DMS153 (cell line): Measurements from ENCODE around the gene PSG6.
"Not testable (repeated sequence)": the region's sequence is repeated elsewhere in the genome, so short reads cannot be mapped to it uniquely, and the experiment has no call there.

Source experiments
- DNase-seq: peaks from one replicate; lab custom pipeline; 2025; lab: John Stamatoyannopoulos, UW

Gene PSG6

DNA sequence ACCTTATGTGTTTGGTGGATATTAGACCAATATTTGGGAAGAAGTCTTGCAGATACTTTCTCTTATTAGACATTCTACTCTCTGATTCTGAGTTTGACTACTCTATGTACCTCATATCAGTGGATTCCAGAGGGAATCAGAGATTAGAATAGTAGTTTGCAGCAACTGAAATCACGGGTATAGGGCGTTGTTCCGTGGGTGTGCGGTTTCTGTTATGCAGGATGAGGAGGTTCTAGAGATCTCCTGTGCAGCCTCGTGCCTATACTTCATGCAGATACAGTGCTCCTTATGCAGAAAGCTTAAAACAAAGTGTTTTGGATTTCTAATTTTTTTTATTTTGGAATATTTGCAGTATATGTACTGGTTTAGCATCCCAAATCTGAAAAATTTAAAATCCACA, 6.0 kb downstream of the PSG6 start:
- DNase-seq, result not testable (repeated sequence)

DNA sequence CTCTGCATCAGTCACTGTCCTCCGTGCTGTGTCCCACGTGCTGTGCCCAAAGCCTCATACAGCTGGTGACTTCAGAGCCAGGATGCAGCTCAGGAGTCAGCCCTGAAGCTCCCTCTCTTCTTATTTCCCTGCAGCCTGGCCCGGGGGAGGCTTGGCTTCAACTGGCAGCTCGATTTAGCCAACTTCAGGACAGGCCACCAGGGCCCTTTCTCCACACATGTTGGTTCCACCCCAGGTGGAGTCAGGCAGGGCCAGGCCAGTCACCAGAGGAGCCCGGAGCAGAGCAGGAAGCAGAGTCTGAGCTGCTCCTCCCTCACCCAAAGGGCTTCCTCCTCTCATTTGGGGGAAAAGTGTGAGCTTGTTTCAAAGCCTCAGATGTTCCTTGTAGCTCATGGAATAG, 11.5 kb downstream of the PSG6 start:
- not testable (repeated sequence) for DNase-seq

DNA sequence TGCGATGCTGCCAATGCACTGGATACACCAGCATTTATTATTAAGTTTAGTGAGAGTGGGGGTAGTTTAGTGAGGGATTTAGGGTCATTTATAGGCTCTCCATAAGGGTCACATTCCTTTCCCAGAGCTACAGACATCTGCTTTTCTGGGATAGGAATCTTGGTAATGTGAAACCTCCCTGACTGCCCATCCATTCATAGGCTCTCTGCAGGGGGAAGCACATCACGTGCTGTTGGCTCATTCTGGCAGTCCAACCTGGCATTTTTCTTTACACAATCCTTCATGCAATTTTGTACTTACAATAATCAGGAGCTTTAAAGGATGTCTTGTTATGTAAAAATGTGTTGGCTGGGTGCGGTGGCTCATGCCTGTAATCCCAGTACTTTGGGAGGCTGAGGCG, 17.1 kb downstream of the PSG6 start:
- not testable (repeated sequence) for DNase-seq

GRCh38 chr19:42899674-42900073, 18.0 kb downstream of the PSG6 start:
- not testable (repeated sequence) for DNase-seq

DNA sequence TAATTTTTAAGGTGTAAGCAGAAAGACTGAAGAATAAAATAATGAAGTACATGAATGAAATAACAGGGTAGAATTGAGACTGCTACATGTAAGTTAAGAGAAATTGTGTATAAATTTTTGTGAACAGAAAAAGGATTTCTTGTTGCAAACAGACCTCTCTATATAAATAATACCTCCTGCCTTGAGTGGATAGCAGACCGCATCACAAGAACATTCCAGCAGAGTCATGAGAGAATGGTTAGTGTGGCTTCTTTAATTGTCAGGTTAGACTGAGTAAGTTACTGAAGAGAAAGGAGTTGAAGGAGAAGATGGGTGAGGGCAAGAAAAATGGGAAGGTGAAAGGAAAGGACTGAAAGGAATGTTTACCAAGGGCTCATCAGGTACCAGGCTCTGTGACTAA, 18.6 kb downstream of the PSG6 start:
- DNase-seq, result not testable (repeated sequence)

DNA sequence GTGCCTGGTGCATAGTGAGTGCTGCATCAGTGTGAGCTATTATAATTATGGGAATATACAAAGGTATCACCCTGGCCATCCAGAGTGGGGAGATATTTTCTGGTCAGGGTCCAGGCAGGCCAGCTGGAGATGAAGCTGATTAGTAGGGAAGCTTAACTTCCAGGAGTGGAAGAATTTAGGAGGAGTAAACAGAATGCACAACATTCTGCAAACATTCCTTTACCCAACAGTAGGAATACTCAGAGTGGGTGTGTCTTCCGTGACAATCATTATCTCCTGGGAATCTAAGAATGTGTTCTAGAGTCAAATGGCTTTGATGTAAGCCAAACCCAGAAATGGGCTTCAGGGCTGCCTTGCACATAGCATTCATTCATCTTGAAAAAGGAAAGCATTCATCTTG, 19.0 kb downstream of the PSG6 start:
- DNase-seq, result not testable (repeated sequence)

DNA sequence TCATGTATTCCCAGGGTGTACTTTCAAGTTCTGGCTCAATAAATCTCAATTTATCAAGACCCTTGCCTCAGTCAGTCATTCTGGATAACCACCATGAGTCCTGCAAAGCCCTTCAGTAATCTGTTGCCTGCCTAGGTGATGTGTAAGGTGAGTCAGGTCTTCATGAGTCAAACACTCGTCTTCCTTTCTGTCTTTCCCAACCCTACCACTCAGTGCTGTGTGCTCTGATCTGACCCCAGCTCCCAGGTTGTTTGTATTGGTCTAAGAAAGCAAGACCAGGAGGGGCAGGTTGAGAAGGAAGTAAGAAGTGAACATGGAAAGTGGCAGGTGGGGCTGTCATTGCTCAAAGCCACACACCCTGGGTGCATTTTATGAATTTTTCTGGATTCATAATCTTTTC, 20.0 kb downstream of the PSG6 start:
- DNase-seq, result not testable (repeated sequence)

- DNase-seq, result not testable (repeated sequence)
Measured at GRCh38 chr19:42890446-42890845, 27.2 kb downstream of the PSG6 start.

- DNase-seq, result not testable (repeated sequence)
Measured at GRCh38 chr19:42887876-42888445, 29.7 kb downstream of the PSG6 start.

DNA sequence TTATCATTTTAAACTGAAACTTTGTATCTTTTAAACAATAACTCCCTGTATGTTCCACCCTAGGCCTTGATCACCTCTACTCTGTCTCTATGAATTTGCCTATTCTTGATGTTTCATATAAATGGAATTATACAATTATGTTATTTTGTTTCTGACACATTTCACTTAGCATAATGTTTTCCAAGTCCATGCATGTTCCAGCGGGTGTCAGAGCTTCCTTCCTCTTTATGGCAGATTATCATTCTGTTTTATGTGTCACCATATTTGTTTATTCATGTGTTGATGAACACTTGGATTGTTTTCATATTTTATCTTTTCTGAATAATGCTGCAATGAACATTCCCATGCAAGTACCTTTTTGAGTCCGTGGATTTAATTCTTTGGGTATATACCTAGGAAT, 35.0 kb downstream of the PSG6 start:
- DNase-seq, result not testable (repeated sequence)

DNA sequence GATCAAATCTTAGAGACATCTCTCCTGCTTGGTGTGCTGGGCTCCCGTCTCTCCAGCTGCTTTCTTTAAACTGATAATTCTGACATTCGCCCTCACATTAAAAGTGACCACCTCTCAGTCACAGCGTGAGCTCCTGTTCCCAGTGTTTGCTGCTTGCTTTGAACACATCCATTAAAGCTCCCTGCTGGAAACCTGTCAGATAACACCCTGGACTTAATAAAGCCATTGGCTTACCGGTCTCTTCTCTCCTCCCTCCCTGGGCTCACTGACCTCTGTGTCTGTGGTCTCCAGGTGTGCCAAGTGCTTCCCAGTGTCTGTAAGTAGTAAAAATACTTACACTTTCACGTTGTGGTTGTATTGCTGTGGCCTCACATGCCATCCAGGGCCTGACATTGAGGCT, 35.7 kb downstream of the PSG6 start:
- DNase-seq, result not testable (repeated sequence)

DNA sequence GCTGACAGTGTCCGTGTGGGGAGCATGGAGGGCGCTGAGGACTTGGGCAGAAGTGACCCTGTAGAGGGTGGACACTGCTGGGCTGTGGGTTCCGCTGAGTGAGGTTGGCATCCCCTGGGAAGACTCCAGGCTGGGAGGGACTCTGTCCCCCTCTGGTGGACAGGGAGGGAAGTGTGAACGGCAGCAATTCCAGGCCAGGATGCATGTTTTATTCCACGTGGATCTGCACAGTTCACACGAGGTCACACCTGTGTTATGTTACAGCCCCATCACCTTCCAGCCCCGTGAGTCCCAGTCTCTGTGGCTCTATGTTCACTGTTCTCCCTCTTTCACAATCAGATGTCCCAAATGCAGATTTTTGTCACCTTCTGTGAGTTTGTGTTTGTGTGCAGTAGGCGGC, 36.4 kb downstream of the PSG6 start:
- not testable (repeated sequence) for DNase-seq

- not testable (repeated sequence) for DNase-seq
Measured at GRCh38 chr19:42880621-42881020, 37.1 kb downstream of the PSG6 start.

DNA sequence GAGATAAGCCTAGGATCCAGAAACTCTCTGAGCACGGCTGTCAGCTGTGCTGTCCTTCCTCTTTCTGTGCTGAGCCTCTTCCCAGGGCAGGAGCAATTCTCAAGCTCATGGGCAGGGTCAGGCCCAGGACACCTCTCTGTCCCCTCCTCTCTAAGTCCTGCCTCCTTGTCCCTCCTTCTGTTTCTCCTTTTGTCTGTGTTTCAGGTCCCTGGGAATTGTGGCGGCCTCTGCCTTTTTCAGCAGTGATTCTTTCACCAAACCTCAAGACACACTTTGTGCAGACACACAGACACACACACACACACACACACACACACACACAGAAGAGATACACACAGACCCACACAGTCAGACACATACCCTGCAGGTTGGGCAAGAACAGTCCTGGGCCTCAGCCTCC, 38.1 kb downstream of the PSG6 start, which contains the start of gene PSG1:
Gene PSG1 (minus strand): TSS at position 101 of the 400 bp plus-strand sequence. CDS start 132 bp downstream, outside the sequence.
- DNase-seq, result no peak

DNA sequence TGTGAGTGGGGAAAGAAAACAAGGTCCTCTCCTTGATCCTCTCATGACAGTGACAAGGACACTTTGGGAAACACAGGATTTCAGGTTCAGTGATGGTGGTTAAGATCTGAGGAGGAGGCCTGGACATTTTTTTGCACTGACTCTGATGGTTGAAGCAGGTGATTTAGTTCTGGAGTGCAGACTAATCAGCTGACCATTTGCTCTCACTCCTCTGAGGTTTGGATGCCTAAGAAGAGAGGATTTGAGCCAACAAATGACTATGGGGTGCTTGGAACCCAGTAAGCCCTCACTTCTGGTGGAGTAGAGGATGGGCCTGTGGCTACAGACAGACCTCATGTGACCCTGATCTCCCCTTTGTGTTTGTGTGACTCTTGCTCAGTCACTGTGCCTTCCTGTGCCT, 41.1 kb downstream of the PSG6 start:
- not testable (repeated sequence) for DNase-seq

GRCh38 chr19:42875881-42876280, 41.8 kb downstream of the PSG6 start:
- not testable (repeated sequence) for DNase-seq

DNA sequence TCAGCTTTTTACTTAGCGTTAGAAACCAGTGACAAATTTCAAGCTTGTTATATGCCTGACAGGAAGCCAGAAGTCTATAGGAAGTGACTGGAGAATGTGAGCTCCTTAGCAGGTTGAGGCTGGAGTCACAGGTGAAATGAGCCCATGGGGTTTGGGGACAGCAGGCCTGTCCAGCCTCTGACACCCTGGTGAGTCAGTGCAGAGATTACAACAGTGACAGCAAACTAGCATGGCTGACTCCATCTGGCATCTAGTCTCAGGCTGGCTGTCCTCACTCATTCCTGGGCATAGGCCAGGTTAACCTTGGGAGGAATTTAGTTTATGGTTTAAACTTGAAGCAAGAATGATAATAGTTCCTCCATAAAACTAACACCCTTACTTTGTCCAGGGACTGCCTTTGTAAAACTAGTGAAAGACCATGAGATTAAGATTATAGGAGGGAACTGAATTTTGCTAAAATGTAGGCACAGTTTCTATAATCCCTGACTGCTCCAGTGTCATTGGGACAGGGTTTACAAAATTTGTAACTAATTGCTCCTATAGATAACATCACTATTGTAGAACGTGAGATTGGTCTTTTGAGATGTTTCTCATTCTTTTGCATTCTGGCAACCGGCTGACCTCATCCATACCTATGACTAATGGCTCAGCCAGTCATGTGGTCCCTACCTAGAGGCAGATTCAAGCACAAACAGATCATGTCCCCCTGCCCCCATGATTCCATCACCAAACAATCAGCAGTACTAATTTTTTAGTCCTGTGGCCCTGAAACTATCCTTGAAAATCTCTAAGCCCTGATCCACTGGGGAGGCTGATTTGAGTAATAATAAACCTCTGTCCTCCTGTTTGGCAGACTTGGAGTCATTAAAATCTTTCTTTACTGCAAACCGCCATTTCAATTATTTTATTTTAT, 42.5 kb downstream of the PSG6 start:
- not testable (repeated sequence) for DNase-seq

- DNase-seq, result not testable (repeated sequence)
Measured at GRCh38 chr19:42874136-42874535, 43.6 kb downstream of the PSG6 start.

GRCh38 chr19:42872608-42873007, 45.1 kb downstream of the PSG6 start:
- no peak for DNase-seq

DNA sequence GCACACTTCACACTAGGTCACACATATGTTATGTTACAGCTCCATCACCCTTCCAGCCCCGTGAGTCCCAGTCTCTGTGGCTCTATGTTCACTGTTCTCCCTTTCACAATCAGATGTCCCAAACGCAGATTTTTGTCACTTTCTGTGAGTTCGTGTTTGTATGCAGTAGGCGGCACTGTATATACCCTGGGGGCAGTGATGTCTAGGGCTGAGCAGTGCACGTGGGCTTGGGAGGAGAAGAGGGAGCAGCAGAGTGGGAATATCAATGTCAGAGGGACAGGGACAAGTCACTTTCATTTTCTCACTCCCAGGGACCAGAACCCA, 60.2 kb downstream of the PSG6 start:
- DNase-seq, result no peak

- DNase-seq, result not testable (repeated sequence)
Measured at GRCh38 chr19:42856866-42857543, 60.7 kb downstream of the PSG6 start.

- not testable (repeated sequence) for DNase-seq
Measured at GRCh38 chr19:42854745-42855144, 62.9 kb downstream of the PSG6 start.

DNA sequence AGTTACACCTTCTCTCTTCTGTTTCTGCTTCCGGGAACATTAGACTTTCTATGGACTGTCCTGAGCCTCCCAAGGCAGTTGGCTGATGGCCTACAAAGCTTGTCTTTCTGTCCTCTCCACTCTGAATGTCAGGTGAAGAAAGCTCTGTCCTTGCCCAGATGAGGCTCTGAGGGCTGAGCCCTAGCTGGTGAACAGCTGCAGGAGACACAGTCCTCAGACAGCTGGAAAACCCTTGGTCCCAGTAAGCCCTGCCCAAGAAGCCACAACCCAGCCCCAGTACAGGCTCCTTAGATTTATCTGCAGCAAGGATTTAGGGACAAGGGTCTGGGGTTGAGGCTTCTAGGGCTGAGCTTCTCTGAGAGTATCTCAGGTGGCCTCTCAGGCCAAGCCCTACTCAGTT, 64.5 kb downstream of the PSG6 start:
- not testable (repeated sequence) for DNase-seq
